Neural cell (in vitro differentiated cells): Measurements from ENCODE around the gene LRRC49.

Source experiments
- EZH2 ChIP-seq: fragments of 200-600, 300-800 bp; shearing (Covaris generic), sonication (generic); IDR thresholded peaks from 2 replicates; pipeline ENCODE4 v1.6.1; 2014; ENCODE audit warnings: antibody characterized with exemption, low read length, borderline replicate concordance, mild to moderate bottlenecking; ENCODE audit not compliant: insufficient read depth, poor library complexity, severe bottlenecking
- POLR2AphosphoS5 ChIP-seq: IDR thresholded peaks from 2 replicates; pipeline ENCODE4 v1.6.1; 2012
- TAF1 ChIP-seq: IDR thresholded peaks from 2 replicates; pipeline ENCODE4 v1.6.1; 2012; ENCODE audit warnings: low read depth
- TF ChIP-seq, protein P1 (sequence below): IDR thresholded peaks from 2 replicates; pipeline ENCODE4 v1.6.1; 2012; ENCODE audit warnings: borderline replicate concordance

DNA sequence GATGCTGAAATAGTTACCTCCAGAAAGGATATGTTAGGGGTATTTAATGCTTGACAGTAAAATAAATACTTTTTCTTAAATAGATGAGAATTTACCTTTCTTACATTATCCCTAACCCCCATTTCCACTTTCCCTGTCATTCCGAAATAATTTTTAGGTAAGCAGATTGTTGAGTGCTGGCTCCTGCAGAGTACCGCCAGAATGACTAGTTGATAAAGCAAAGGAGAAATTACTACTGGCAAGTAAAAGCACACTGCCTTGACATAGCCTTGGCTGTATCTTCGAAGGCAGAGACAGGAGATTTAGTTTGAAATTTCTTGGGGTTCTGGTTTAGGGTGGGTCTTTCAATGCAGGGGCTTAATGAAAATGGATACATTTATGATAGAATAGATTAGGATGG, 40.8 kb downstream of the LRRC49 start:
- TF ChIP-seq EZH2 (no peak), TAF1 (no peak), POLR2AphosphoS5 (no peak)
- TF ChIP-seq, protein P1, sequence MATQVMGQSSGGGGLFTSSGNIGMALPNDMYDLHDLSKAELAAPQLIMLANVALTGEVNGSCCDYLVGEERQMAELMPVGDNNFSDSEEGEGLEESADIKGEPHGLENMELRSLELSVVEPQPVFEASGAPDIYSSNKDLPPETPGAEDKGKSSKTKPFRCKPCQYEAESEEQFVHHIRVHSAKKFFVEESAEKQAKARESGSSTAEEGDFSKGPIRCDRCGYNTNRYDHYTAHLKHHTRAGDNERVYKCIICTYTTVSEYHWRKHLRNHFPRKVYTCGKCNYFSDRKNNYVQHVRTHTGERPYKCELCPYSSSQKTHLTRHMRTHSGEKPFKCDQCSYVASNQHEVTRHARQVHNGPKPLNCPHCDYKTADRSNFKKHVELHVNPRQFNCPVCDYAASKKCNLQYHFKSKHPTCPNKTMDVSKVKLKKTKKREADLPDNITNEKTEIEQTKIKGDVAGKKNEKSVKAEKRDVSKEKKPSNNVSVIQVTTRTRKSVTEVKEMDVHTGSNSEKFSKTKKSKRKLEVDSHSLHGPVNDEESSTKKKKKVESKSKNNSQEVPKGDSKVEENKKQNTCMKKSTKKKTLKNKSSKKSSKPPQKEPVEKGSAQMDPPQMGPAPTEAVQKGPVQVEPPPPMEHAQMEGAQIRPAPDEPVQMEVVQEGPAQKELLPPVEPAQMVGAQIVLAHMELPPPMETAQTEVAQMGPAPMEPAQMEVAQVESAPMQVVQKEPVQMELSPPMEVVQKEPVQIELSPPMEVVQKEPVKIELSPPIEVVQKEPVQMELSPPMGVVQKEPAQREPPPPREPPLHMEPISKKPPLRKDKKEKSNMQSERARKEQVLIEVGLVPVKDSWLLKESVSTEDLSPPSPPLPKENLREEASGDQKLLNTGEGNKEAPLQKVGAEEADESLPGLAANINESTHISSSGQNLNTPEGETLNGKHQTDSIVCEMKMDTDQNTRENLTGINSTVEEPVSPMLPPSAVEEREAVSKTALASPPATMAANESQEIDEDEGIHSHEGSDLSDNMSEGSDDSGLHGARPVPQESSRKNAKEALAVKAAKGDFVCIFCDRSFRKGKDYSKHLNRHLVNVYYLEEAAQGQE, result no peak
